SIG-M5 treated with dmso at 0.1 percent for 504 hours (cell line): ENCODE data around the gene PCDHB12.
"Not testable (repeated sequence)": the region's sequence is repeated elsewhere in the genome, so short reads cannot be mapped to it uniquely, and the experiment has no call there.

Source experiments
- DNase-seq: peaks from one replicate; lab custom pipeline; 2025; ENCODE audit not compliant: unreplicated experiment; lab: John Stamatoyannopoulos, UW

Gene PCDHB12

GRCh38 chr5:141201646-141202045, 6.9 kb upstream of the PCDHB12 start:
- not testable (repeated sequence) for DNase-seq

- not testable (repeated sequence) for DNase-seq
Measured at GRCh38 chr5:141210281-141210680, 1.8 kb downstream of the PCDHB12 start.

- DNase-seq: not testable (repeated sequence)
Measured at GRCh38 chr5:141210849-141211248, 2.3 kb downstream of the PCDHB12 start.

- DNase-seq: peak; percentile 30
Measured at GRCh38 chr5:141213656-141214339, 5.3 kb downstream of the PCDHB12 start, which contains the start of gene PCDHB13. Gene PCDHB13 (plus strand): TSS chr5:141213919. CDS start chr5:141214124, 205 bp downstream.

GRCh38 chr5:141214583-141214982, 6.1 kb downstream of the PCDHB12 start:
- DNase-seq: not testable (repeated sequence)

DNA sequence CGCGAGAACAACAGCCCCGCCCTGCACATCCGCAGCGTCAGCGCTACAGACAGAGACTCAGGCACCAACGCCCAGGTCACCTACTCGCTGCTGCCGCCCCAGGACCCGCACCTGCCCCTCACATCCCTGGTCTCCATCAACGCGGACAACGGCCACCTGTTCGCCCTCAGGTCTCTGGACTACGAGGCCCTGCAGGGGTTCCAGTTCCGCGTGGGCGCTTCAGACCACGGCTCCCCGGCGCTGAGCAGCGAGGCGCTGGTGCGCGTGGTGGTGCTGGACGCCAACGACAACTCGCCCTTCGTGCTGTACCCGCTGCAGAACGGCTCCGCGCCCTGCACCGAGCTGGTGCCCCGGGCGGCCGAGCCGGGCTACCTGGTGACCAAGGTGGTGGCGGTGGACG, 7.0 kb downstream of the PCDHB12 start:
- not testable (repeated sequence) for DNase-seq

DNA sequence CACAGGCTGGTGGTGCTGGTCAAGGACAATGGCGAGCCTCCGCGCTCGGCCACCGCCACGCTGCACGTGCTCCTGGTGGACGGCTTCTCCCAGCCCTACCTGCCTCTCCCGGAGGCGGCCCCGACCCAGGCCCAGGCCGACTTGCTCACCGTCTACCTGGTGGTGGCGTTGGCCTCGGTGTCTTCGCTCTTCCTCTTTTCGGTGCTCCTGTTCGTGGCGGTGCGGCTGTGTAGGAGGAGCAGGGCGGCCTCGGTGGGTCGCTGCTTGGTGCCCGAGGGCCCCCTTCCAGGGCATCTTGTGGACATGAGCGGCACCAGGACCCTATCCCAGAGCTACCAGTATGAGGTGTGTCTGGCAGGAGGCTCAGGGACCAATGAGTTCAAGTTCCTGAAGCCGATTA, 7.5 kb downstream of the PCDHB12 start:
- not testable (repeated sequence) for DNase-seq

- DNase-seq: peak; percentile 45
Measured at GRCh38 chr5:141223112-141223783, 14.7 kb downstream of the PCDHB12 start, which contains the start of gene PCDHB14. Gene PCDHB14 (plus strand): TSS chr5:141223343. CDS start chr5:141223506, 163 bp downstream.

- DNase-seq: not testable (repeated sequence)
Measured at GRCh38 chr5:141224844-141225243, 16.3 kb downstream of the PCDHB12 start.

DNA sequence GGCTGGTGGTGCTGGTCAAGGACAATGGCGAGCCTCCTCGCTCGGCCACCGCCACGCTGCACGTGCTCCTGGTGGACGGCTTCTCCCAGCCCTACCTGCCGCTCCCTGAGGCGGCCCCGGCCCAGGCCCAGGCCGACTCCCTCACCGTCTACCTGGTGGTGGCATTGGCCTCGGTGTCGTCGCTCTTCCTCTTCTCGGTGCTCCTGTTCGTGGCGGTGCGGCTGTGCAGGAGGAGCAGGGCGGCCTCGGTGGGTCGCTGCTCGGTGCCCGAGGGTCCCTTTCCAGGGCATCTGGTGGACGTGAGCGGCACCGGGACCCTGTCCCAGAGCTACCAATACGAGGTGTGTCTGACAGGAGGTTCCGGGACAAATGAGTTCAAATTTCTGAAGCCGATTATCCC, 16.9 kb downstream of the PCDHB12 start:
- not testable (repeated sequence) for DNase-seq

DNA sequence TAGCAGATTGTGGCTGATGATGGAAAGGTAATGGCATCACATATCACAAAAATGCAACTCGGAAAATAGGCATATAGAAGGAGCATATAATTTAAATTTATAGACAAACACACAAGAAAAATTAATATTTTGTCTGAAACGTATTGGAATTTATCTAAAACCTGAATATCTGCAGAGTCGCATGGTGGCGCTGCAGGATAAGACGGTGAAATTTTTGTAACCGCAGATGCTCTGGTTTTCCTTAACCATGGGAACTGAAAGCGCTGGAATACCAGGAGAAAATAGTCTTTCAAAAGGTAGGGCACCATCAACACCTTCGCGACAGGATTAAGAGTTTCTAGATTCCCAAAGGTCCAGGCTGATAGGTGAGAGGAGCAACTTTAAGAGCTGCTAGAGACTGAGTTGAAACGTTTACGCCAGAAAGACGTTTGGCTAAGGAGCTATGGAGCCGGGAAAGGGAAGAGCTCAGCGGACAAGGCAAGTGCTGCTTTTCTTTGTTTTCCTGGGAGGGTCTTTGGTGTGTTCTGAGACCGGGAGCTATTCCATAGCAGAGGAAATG, 25.7 kb downstream of the PCDHB12 start:
- DNase-seq: no peak

GRCh38 chr5:141235922-141236321, 27.4 kb downstream of the PCDHB12 start:
- not testable (repeated sequence) for DNase-seq

- no peak for DNase-seq
Measured at GRCh38 chr5:141236516-141237313, 28.2 kb downstream of the PCDHB12 start.

- no peak for DNase-seq
Measured at GRCh38 chr5:141241496-141241895, 33.0 kb downstream of the PCDHB12 start.

GRCh38 chr5:141245250-141245717, 36.8 kb downstream of the PCDHB12 start, which contains the start of gene PCDHB15:
Gene PCDHB15 (plus strand): TSS chr5:141245395. CDS start chr5:141245579, 184 bp downstream.
- no peak for DNase-seq

DNA sequence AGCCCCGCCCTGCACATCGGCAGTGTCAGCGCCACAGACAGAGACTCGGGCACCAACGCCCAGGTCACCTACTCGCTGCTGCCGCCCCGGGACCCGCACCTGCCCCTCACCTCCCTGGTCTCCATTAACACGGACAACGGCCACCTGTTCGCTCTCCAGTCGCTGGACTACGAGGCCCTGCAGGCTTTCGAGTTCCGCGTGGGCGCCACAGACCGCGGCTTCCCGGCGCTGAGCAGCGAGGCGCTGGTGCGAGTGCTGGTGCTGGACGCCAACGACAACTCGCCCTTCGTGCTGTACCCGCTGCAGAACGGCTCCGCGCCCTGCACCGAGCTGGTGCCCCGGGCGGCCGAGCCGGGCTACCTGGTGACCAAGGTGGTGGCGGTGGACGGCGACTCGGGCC, 38.5 kb downstream of the PCDHB12 start:
- not testable (repeated sequence) for DNase-seq

GRCh38 chr5:141247434-141247833, 38.9 kb downstream of the PCDHB12 start:
- DNase-seq: not testable (repeated sequence)

DNA sequence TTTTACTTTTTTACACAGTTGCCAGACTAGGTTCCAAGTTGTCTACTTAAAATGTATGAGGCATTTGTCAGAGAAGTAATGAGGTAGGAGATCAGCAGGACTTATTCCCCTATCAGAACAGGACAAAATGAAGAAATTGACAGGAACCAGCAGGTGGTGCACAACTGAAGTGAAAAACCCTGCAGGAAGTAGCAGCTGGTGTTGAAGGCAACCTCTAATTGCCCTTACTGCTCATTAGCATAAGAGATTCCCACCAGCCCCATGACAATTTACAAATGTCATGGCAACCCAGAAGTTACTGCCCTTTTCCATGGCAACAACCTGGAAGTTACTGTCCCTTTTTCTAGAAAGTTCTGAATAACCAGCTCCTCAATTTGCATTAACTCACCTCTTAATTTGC, 42.1 kb downstream of the PCDHB12 start:
- no peak for DNase-seq

DNA sequence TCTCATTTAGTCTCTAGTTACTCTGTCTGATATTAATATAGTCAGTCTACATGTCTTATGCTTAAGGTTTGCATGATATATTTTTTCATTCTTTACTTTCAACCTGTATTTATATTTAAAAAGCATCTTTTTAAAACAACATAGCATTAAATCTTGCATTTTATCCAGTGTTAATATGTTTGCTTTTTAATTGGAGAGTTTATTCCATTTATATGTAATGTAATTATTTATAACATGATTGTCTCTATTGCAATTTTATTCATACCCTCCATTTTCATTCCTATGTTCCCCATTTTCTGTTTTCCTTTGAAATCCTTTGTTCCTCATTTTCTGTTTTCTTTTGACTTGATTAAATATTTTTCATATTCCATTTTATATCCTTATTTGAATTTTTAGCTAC, 49.9 kb downstream of the PCDHB12 start:
- DNase-seq: no peak

GRCh38 chr5:141258948-141259347, 50.4 kb downstream of the PCDHB12 start:
- no peak for DNase-seq
